HG03103 (cell line): ENCODE results near the gene ARMC5.
"Not testable (repeated sequence)": the region's sequence is repeated elsewhere in the genome, so short reads cannot be mapped to it uniquely, and the experiment has no call there.

ENCODE experiments used
- ATAC-seq: cut with Tn5 transposase; IDR thresholded peaks from one replicate; pipeline ENCODE4 v1.9.1; 2021; ENCODE audit warnings: low read depth; ENCODE audit not compliant: unreplicated experiment

The ARMC5 gene

DNA sequence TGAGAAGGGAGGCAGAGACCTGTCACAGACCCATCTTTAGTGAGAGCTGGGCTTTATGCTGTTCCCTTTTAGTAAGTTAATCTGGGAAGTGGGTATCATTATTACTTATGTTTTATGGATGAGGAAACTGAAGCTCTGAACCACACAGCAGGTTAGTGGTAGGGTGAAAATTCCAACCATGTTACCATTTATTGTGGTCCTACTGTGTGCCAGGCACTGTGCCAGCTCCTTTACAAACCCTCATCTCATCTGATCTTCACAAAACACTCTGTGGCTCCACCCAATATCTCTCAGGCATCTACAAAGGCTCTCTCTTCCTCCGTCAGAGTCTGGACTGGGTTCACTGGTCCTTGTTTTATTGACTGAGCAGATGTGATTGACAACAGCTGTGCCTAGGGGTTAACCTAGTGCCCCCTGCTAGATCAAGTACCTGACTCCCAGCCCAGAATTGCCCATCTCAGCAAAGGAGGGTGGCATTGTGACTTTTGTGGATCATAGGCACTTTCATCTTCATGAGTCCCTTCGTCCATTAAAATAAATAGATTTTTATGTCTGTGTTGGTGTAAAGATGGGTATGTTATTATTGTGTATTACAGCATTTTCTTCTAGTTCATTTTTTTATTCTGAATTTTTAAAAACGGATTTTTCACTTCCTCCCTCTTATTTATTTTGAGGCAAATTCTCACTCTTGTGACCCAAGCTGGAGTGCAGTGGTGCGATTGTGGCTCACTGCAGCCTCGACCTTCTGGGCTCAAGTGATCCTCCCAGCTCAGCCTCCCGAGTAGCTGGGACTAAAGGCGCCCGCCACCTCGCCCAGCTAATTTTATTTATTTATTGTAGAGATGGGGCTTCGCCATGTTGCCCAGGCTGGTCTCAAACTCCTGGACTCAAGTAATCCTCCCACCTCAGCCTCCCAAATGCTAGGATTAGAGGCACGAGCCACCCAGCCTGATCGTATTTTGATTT lies 15.8 kb downstream of the ARMC5 start:
- ATAC-seq: no peak

DNA sequence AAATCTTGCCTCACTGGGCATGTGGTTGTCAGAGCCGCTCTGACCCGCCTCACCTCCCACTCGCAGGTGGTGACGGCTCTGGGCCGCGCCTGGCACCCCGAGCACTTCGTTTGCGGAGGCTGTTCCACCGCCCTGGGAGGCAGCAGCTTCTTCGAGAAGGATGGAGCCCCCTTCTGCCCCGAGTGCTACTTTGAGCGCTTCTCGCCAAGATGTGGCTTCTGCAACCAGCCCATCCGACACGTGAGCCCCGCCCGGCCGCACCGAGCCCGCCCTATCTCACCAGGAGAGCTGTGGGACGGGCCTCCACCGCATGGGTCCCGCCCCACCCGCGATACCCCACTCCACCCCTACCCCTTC lies 16.6 kb downstream of the ARMC5 start:
- no peak for ATAC-seq

- ATAC-seq: peak; percentile 65
These were observed 17.3 kb downstream of the ARMC5 start for GRCh38 chr16:31476303-31477219.

DNA sequence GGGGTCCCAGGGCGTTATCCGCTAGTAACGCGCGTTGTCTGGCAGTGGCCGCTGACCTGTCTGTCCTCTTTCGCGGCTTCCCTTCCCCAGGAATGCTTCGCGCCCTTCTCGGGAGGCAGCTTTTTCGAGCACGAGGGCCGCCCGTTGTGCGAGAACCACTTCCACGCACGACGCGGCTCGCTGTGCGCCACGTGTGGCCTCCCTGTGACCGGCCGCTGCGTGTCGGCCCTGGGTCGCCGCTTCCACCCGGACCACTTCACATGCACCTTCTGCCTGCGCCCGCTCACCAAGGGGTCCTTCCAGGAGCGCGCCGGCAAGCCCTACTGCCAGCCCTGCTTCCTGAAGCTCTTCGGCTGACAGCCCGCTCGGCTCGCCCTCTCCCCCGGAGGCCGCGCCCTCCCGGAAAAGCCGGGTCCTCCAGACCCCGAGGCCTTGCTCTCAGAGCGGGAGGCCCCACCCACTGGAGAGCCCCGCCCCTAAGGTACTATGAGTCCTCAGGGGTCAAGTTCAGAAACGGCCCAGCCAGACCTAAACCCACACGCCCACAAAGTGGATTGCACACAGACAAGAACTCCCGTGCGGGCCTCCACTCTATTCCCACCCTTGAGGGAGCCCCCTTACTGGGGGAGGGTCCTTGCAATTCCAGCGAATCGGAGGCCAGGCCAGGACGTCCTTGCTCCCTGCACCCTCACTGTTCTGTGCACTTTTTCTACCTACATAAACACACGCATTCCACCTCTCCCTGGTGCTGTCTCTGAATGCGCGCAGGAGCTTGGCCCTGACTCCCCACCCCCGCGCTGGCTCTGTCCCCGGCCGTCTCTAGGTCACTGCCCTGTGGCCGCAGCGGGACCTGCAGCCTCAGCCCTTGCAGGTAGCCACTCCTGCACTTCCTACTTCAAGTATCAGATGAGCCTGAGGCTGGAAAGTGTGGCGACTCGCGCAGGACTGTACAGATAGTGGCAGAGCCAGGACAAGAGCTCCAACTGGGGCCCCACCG lies 18.2 kb downstream of the ARMC5 start:
- ATAC-seq: peak; percentile 21

DNA sequence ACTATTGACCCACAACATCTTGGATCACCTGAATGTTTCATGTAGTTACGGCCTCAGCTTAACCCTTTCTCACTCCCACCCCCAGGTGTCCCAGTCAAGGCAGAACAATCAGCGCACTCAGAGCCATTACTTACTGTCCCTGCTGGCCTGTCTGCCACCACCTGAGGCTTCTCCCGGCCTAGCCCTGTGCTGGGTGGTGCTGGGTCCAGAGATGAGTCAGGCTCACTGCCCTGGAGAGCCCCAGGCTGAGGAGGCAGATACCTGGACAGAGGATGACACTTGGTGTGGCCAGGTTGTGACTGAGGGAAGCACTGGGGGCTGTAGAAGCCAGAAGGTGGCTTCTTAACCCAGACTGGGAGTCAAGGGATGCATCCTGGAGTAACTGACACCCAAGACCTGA lies 19.7 kb downstream of the ARMC5 start:
- no peak for ATAC-seq

- no peak for ATAC-seq
These were observed 20.4 kb downstream of the ARMC5 start for GRCh38 chr16:31479751-31480150.

GRCh38 chr16:31480851-31481536 lies 21.7 kb downstream of the ARMC5 start:
- no peak for ATAC-seq

GRCh38 chr16:31483081-31483480 lies 23.8 kb downstream of the ARMC5 start, which contains the start of gene SLC5A2:
TSS of gene SLC5A2 (plus strand) at chr16:31483123. CDS start at chr16:31483137, 14 bp downstream.
- ATAC-seq: no peak

DNA sequence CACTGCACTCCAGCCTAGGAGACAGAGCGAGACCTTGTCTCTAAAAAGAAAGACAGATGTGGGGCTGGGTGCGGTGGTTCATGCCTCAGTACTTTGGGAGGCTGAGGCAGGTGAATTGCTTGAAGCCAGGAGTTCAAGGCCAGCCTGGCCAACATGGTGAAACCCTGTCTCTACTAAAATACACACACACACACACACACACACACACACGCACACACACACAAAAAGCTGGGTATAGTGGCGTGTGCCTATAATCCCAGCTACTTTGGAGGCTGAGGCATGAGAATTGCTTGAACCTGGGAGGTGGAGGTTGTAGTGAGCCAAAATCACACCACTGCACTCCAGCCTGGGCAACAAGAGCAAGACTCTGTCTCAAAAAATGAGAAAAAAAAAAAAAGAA lies 24.7 kb downstream of the ARMC5 start:
- ATAC-seq: not testable (repeated sequence)

DNA sequence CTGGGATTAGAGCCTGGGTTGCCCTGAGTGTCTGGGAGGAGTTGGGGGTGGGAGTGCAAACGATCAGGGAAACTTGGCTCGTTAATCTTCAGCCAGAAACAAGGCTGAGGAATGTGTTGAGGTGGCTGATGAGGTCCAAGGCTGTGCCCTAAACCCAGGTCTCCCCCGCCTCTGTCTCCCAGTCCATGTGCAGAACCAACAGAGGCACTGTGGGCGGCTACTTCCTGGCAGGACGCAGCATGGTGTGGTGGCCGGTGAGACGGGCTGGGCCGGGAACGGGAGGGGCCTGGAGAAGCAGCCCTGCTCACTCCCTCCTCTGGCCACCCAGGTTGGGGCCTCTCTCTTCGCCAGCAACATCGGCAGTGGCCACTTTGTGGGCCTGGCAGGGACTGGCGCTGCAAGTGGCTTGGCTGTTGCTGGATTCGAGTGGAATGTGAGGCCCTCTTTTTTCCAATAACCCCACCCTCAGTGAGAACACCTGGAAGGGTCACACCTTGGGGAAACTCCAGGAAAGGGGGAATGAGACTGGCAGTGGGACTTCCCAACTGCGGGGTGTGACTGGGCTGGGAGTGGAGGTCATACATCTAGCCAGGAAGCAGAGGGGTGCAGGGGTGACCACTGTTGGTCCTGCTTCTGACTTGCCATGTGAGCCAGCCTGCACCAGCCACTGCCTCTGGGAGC lies 25.3 kb downstream of the ARMC5 start:
- ATAC-seq: no peak

DNA sequence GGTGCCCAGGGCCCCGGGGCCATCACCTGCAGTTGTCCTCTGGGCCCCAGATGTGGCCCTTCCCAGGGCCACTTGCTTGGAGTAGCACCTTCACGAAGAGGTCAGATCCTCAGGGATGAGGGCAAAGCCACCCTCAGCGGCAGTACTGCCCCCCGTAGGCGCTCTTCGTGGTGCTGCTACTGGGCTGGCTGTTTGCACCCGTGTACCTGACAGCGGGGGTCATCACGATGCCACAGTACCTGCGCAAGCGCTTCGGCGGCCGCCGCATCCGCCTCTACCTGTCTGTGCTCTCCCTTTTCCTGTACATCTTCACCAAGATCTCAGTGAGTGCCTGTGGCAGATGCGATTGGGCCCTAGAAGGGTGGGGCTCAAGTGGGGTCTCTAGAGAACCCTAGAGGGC lies 26.3 kb downstream of the ARMC5 start:
- no peak for ATAC-seq

- ATAC-seq: no peak
These were observed 26.7 kb downstream of the ARMC5 start for GRCh38 chr16:31486045-31486444.

DNA sequence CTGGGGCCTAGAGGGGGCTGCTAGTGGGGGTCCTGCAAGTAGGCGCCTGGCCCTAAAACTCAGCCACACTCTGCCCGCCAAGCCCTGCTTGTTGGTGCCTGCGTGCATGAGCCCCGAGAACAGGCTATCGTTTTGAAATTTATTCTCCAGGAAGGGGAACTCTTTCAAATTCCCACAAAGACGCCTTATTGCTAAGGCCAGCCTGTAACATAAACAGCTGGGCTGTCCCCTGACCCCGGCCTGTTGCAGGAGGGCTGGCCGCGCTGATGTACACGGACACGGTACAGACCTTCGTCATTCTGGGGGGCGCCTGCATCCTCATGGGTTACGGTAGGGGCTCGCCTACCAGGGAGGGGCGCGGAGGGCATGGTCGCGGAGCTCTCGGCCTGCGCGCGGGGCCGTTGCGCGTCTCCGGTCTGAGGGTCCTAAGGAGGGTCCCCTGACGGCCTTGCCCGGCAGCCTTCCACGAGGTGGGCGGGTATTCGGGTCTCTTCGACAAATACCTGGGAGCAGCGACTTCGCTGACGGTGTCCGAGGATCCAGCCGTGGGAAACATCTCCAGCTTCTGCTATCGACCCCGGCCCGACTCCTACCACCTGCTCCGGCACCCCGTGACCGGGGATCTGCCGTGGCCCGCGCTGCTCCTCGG lies 27.9 kb downstream of the ARMC5 start:
- ATAC-seq: no peak

DNA sequence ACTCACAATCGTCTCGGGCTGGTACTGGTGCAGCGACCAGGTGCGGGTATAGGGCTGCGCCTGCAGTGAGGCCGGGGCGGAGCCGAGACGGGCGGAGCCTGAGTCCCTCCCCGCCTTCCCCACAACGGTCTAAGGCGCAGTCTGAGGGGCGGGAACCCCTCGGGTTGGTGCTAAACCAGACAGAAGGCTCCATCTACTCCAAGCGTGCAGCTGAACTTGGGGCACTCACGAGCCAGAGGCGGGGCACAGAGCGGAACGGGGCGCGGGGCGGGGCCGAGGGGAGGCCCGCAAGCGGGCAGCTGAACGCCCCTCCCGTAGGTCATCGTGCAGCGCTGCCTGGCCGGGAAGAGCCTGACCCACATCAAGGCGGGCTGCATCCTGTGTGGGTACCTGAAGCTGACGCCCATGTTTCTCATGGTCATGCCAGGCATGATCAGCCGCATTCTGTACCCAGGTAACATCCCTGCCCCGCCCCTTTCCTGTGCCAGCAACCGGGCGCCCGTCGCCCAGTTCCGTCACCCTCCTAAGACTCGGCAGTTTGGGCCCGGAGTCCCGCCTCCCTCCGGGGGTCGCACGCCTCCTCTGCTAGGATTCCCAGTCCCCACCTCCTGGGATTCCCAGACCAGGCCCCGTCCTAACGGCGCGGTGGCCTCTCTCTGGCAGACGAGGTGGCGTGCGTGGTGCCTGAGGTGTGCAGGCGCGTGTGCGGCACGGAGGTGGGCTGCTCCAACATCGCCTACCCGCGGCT lies 28.6 kb downstream of the ARMC5 start:
- ATAC-seq: peak; percentile 64

DNA sequence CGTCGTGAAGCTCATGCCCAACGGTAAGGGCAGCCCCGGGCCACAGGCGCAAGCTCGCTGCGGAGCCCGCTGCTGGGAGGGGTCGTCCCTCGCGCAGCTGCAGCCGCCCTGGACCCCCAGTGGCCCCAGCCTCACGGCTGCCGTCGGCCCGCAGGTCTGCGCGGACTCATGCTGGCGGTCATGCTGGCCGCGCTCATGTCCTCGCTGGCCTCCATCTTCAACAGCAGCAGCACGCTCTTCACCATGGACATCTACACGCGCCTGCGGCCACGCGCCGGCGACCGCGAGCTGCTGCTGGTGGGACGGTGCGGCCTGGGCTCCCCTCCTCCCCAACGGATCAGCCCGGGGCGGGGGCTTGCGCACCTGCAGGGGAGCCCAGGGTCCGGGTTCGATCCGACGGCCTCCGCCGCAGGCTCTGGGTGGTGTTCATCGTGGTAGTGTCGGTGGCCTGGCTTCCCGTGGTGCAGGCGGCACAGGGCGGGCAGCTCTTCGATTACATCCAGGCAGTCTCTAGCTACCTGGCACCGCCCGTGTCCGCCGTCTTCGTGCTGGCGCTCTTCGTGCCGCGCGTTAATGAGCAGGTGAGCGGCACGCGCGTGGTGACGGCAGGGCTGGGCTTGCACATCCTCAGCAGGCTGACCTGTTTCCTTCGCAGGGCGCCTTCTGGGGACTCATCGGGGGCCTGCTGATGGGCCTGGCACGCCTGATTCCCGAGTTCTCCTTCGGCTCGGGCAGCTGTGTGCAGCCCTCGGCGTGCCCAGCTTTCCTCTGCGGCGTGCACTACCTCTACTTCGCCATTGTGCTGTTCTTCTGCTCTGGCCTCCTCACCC lies 29.4 kb downstream of the ARMC5 start:
- no peak for ATAC-seq

DNA sequence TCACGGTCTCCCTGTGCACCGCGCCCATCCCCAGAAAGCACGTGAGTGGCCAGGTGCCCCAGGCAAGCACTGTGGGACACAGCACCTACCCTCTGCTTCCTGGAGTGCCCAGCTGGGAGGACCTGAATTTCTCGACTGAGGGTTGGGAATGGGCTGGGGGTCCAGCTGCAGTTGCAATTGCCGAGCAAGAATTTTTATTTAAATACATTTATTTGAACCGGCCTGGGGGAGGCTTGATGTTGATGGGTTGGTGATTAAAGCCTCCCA lies 29.9 kb downstream of the ARMC5 start:
- no peak for ATAC-seq
